Mesenteric fat pad (tissue), 1 donor: ENCODE data around the gene TLE4. TPM values are rescaled to one million over a fixed set of nuclear protein-coding genes. Genes with fewer than 3 reads are reported as not detected.
"Not testable (repeated sequence)": the region's sequence is repeated elsewhere in the genome, so short reads cannot be mapped to it uniquely, and the experiment has no call there.

Experiments used
- DNase-seq: peaks from one replicate; pipeline ENCODE4 v3.0.0-alpha.2; 2020; ENCODE audit warnings: low spot score
- total RNA-seq: library from RNA; stranded (reverse); fragmentation: NEBNext Ultra II Directional; extraction: Animal tissue kit (Norgen Biotek cat#: 25700); gene quantifications from one replicate; pipeline ENCODE4 v1.2.1, GENCODE V29; 2021
- donor health status: DM: yes; HTN: yes; CAD: no.

Gene TLE4
- total RNA-seq, 1 donor from 2014 or later = 25.5 TPM

- no peak for DNase-seq
Observed at GRCh38 chr9:79600466-79600865, 28.7 kb downstream of the TLE4 start.

- DNase-seq = no peak
Observed at GRCh38 chr9:79603222-79603920, 31.6 kb downstream of the TLE4 start.

GRCh38 chr9:79604149-79604548, 32.4 kb downstream of the TLE4 start:
- no peak for DNase-seq

- DNase-seq = no peak
Observed at GRCh38 chr9:79604921-79605562, 33.3 kb downstream of the TLE4 start.

GRCh38 chr9:79606529-79606928, 34.8 kb downstream of the TLE4 start:
- not testable (repeated sequence) for DNase-seq

- no peak for DNase-seq
Observed at GRCh38 chr9:79609468-79610018, 37.8 kb downstream of the TLE4 start.

- no peak for DNase-seq
Observed at GRCh38 chr9:79610019-79610631, 38.4 kb downstream of the TLE4 start.

- no peak for DNase-seq
Observed at GRCh38 chr9:79610791-79611614, 39.2 kb downstream of the TLE4 start.

- DNase-seq = no peak
Observed at GRCh38 chr9:79613145-79613544, 41.4 kb downstream of the TLE4 start.

- no peak for DNase-seq
Observed at GRCh38 chr9:79615038-79615437, 43.3 kb downstream of the TLE4 start.

- DNase-seq = no peak
Observed at GRCh38 chr9:79616013-79616412, 44.2 kb downstream of the TLE4 start.

- DNase-seq = no peak
Observed at GRCh38 chr9:79616971-79617370, 45.2 kb downstream of the TLE4 start.

GRCh38 chr9:79617395-79617794, 45.6 kb downstream of the TLE4 start:
- no peak for DNase-seq

- DNase-seq = no peak
Observed at GRCh38 chr9:79619930-79620329, 48.2 kb downstream of the TLE4 start.

GRCh38 chr9:79621916-79622575, 50.3 kb downstream of the TLE4 start:
- no peak for DNase-seq

- DNase-seq = no peak
Observed at GRCh38 chr9:79623799-79624721, 52.3 kb downstream of the TLE4 start.

- no peak for DNase-seq
Observed at GRCh38 chr9:79629721-79630120, 58.0 kb downstream of the TLE4 start.

- DNase-seq = no peak
Observed at GRCh38 chr9:79630521-79631403, 59.0 kb downstream of the TLE4 start.

GRCh38 chr9:79632060-79632459, 60.3 kb downstream of the TLE4 start:
- no peak for DNase-seq
